GM12865 (cell line): ENCODE results near the gene NNAT.

ENCODE experiments used
- DNase-seq: peaks from one replicate; pipeline ENCODE4 v3.0.0; 2010; ENCODE audit warnings: low read depth
- H3K4me3 ChIP-seq: 2 replicates; pipeline ENCODE4 v1.5.1; 2011; ENCODE audit warnings: mild to moderate bottlenecking, low read depth, low read length, control low read depth
- TF ChIP-seq, protein P1 (sequence below): IDR thresholded peaks from 2 replicates; pipeline ENCODE4 v1.5.1; 2011; ENCODE audit warnings: low read length, control low read depth, low read depth, inconsistent platforms; ENCODE audit not compliant: insufficient read depth; ENCODE audit errors: missing control alignments

Gene NNAT

DNA sequence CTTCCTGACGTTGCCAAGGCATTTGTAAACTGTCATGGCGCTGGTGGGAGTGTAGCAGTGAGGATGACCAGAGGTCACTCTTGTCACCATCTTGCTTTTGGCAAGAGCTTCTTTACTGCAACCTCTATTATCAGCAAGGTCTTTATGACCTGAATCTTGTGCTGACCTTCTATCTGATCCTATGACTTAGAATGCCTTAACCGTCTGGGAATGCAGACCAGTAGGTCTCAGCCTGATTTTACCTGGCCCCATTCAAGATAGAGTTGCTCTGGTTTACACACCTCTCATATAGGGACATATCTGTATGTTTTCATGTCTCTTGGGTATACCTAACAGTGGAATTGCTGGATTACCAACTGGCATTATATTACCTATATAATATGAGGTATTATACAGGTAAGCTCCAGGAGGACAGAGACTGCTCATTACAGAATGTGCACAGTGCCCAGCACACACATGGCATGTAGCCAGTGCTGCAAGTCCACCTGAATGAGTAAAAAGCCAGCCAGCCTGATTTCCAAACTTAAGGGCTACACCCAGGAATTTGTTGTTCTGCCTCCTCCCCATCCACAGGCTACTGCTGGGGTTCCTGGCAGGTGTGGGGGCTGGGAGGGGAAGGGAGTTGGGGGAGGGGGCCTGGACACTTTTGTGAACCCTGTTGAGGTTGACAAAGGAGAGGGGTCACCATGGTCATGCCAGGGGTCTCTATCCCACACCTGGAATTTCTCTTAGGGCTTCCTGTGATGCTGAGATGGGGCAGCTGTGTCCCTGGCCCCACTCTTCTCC lies 41.8 kb downstream of the NNAT start:
- no peak overlapping the region for H3K4me3 ChIP-seq
- TF ChIP-seq, protein P1, sequence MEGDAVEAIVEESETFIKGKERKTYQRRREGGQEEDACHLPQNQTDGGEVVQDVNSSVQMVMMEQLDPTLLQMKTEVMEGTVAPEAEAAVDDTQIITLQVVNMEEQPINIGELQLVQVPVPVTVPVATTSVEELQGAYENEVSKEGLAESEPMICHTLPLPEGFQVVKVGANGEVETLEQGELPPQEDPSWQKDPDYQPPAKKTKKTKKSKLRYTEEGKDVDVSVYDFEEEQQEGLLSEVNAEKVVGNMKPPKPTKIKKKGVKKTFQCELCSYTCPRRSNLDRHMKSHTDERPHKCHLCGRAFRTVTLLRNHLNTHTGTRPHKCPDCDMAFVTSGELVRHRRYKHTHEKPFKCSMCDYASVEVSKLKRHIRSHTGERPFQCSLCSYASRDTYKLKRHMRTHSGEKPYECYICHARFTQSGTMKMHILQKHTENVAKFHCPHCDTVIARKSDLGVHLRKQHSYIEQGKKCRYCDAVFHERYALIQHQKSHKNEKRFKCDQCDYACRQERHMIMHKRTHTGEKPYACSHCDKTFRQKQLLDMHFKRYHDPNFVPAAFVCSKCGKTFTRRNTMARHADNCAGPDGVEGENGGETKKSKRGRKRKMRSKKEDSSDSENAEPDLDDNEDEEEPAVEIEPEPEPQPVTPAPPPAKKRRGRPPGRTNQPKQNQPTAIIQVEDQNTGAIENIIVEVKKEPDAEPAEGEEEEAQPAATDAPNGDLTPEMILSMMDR: no peak
- DNase-seq: no peak

DNA sequence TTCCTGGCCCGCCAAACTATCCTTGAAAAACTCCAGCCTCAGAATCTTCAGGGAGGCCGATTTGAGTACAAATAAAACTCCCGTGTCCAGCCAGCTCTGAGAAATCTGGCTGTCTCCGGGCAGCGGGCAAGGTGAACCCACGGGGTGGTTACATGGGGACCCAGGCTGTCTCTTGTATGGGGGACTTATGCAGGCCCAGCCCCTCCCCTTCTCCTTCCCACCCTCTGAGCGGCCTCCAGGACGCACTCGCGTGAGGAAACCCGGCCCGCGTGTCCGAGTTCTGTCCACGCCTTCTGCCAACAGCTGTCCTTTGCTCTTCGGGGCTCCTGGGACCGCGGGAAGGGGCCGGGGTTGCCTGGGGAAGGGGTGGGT lies 43.0 kb downstream of the NNAT start:
- no peak for DNase-seq
- H3K4me3 ChIP-seq: no peak overlapping the region
- TF ChIP-seq, protein P1: no peak

DNA sequence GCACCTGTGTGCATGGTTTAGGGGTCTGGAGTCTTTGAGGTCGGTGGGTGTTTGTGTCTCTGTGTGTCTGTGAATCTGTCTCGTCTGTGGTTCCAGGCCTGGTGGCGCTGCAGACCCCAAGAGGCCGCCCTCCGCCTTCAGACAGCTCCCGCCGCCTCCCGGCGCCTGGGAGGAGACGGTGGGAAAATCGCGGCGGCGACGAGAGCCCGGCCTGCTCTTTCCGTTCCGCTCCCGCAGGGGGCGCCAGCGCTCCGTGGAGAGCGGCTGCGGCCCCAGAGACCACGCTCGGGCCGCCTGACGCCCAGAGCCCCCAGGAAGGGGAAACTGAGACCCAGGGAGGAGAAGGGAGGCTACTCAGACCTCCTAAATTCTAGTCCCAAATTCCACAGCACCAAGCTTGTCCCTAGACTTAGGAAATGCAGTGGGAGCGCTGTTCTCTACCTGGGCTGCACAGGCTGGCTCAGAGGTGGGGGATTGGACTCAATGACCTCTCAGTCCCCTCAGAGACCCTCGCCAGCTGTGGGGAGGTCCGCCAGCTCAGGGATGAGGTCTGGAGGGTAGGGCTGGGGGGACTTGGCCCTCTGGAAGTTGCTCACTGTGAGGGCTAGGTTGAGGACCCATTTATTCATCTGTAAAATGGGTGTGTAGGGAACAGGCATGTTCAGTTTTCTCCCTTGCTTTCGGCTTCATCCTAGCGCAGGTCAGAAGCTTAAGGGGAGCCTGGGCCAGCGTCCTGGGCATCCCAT lies 43.5 kb downstream of the NNAT start:
- DNase-seq: peak; percentile 28
- H3K4me3 ChIP-seq: no peak overlapping the region
- TF ChIP-seq, protein P1: peak; percentile 93

DNA sequence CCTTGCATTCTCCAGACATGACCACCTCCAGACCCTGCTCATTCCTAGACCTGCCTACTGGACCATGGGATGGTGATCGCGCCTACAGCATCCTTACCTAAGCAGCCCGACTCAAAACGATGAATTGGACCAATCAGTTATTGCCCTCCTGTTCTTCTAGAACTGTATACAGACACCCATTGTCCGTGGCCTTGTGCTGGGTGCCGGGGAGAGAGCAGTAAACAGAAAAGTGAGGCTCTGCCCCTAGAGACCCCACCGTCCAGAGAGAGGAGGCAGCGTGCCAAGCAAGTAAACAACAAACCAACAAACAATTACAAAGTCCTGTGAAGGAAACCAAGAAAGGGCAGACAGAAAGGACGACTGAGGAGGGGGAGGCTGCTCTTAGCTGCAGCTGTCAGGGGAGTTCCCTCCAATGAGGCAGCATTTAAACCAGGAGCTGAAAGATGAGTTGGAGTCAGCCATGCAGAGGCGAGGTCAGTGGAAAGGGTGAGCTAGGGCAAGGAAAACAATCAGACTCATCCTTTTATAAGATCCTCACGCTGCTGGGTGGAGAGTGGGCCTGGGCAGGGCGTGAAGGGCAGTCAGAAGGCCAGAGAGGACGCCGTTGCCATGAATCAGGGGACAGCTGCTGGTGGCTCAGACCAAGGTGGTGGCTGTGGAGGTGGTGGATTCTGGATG lies 44.2 kb downstream of the NNAT start:
- TF ChIP-seq, protein P1: no peak
- DNase-seq: no peak
- H3K4me3 ChIP-seq: no peak overlapping the region

DNA sequence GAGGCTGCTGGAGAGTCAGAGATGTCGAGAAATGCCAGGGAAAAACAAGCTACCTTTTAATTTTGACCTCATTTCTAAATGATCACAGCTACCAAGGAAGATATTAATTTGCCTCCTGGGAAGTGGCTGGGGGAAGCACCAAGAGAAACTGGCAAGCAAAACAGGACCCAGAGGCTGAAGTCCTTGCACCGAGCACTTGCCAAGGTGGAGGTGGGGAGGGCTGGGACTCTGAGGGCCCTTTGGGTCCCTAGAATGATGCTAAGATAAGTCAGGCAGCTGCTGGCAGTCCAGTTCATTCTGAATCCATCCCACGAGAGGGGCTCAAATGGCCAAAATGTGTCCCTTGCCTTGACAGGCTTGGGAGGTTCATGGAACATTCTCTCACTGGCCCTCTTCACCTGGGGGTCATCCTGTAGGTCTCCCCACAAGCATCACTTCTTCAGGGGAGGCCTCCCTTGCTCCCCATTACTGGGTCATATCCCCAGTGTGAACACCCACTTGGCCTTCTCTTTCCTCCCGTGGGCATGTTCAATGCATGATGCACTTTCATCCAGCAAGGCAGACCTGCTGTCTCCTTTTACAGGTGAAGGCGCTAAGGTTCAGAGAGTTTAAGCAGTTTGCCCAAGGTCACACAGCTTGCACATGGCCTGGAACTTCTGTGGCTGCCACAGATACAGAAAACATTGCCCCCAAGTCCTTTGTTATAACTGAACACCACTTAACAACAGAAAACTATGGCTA lies 45.7 kb downstream of the NNAT start:
- no peak overlapping the region for H3K4me3 ChIP-seq
- TF ChIP-seq, protein P1: no peak
- no peak for DNase-seq

DNA sequence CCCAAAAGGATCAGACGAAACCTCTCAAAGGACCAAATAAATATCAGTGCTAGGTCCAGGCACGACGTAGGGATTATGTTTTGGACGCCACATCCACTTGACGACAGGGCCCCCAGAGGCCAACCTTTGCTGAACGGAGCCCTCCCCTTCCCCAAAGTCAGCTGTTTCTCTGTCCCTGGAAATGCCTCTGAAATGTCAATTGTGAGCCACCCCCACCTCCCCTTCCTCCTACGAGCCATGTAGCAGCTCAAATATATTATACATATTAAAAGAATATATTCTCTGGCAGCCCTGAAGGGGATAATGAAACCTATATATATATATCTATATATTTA lies 46.2 kb downstream of the NNAT start:
- DNase-seq: no peak
- no peak overlapping the region for H3K4me3 ChIP-seq
- TF ChIP-seq, protein P1: no peak
